HG02981 (cell line): ENCODE measurements around the gene KMT2D.
A peak's percentile ranks its signal among the peaks of the same experiment; 100 is the strongest.

Source experiments
- ATAC-seq: cut with Tn5 transposase; IDR thresholded peaks from one replicate; pipeline ENCODE4 v1.9.1; 2021; ENCODE audit warnings: mild to moderate bottlenecking, moderate library complexity; ENCODE audit not compliant: unreplicated experiment

KMT2D gene

DNA sequence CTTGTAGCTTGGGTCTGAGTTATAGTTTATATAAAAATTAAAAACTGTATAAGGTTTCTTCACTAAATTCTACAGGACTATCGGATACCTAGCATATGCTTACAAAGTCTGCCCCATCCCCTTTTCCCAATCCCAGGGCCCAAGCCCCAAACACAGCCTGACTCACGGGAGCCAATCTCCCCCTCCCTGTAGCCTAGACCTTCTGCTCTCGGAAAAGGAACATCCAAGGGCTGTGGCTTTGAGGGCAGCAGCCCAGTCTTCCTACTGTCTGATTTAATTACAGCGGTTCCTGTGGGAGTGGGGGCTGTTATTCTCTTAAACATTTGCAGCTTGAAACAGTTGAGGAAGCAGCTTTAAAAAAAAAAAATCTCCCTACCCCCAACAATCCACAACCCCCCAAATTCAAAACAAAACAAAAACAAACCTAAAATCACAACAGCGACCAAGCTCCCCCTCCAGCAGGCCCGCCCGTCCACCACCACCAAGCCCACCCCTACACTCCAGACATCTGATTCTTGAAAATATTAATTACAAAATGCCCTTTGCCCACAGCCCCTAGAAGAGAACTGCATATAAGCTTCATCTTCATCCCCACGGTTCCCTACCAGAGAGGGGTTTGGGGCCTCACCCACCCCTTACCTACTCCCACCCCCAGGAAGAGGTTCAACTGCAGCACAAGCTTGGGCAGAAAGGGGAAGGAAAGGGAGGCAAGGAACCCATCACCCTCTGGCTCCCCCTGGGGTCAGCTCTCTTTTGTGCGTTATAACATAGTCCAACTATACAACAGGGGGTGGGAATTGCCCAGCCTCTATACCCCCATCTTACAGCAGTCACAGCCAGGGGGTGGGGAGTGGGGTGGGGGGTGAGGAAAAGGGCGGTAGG is 40.9 kb downstream of the KMT2D start:
- ATAC-seq = no peak

- ATAC-seq = peak; percentile 15
Measured at GRCh38 chr12:49019120-49019430, 41.5 kb downstream of the KMT2D start.

GRCh38 chr12:49018261-49019119 is 42.1 kb downstream of the KMT2D start, which contains the start of gene PRKAG1:
Gene PRKAG1, minus strand, starts transcription at chr12:49018776. Its CDS starts 36 bp downstream, at chr12:49018740.
- ATAC-seq = peak; percentile 82

- ATAC-seq = peak; percentile 6
Measured at GRCh38 chr12:49017891-49018260, 42.7 kb downstream of the KMT2D start.

GRCh38 chr12:49015196-49015595 is 45.4 kb downstream of the KMT2D start:
- ATAC-seq = no peak

- ATAC-seq = no peak
Measured at GRCh38 chr12:49014547-49014946, 46.0 kb downstream of the KMT2D start.

DNA sequence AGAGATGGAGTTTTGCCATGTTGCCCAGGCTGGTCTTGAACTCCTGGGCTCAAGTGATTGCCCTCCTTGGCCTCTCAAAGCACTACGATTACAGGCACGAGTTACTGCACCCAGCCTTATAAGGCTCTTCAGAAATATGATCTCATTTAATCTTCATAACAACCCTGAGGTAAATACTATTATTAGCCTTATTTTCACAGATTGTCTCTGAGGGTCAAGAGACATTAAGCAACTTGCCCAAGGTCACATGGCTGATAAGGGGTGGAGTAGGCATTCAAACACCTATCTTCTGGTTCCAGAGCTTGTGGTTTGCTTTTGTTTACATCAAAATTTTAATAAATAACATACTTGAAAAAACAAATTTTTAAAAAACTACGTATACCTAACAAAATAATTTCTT is 47.2 kb downstream of the KMT2D start:
- no peak for ATAC-seq

DNA sequence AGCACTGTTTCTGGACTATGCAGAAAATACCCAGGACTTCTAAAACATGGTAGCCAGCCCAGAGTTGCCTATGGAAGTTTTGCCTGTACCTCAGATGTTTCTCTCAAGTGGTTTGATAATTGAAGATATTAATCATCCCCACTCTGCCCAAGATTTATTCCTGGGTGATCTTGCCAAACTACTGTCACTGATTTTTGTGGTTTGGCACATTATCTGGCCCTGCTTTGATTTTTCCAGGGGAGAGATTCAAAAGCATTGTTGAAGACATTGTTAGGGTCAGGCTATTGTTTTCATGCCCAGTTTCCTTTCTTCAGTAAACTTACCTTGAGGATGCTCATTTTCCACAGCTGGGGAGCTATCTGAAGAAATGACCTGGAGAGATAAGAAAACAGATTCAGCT is 47.9 kb downstream of the KMT2D start:
- no peak for ATAC-seq
